ENCODE measurements around the gene TSPEAR.
"Not testable (repeated sequence)": the region's sequence is repeated elsewhere in the genome, so short reads cannot be mapped to it uniquely, and the experiment has no call there.

Gene TSPEAR

GRCh38 chr21:44649521-44650100, 61.8 kb downstream of the TSPEAR start:
- no peak for DNase-seq

GRCh38 chr21:44648557-44649311, 62.6 kb downstream of the TSPEAR start:
- DNase-seq = no peak

- peak; percentile 94 for DNase-seq
Measured at GRCh38 chr21:44647222-44647552, 64.2 kb downstream of the TSPEAR start.

- DNase-seq = peak; percentile 94
Measured at GRCh38 chr21:44646366-44647221, 64.8 kb downstream of the TSPEAR start, which contains the start of gene KRTAP10-11. Gene KRTAP10-11, plus strand, starts transcription at chr21:44646414. Its CDS starts 45 bp downstream, at chr21:44646459.

DNA sequence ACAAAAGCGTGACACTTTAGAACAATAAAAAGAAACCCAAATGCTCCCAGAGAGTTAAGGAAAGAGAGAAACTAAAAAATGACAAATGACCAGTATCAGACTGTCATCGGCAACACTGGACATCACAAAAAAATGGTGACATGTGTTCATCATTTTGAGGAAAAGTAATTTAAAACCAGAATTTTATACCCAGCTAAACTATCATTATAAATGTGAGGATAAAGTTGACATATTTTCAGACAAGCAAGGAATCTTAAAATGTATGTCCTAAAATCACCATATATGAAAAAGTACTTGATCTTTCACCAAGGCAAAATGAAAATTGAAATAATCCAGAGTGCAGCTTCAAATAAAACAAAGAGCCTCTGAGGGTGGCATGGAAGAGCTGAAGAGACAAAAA, 66.5 kb downstream of the TSPEAR start:
- DNase-seq = no peak

- peak; percentile 80 for DNase-seq
Measured at GRCh38 chr21:44643741-44644310, 67.5 kb downstream of the TSPEAR start.

DNA sequence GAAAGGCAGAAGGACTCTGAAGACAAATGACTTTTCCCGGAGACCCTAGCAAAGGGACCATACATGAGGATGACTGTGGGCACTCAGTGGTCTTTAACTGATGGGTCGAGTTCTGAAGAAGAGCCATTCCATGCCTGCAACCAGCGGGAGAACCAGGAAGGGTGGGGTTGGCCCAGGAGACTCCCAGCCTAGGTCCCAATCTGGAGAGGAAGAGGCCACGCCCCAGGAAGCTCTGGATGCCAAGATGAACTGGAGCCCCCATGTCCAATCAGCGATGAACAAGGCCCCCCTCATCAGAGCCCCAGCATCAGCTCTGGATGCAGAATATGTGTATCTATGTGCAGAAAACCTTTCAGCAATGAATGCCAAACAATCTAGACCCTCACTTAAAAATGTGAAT, 70.6 kb downstream of the TSPEAR start:
- DNase-seq = no peak

GRCh38 chr21:44639331-44639655, 72.1 kb downstream of the TSPEAR start:
- no peak for DNase-seq

GRCh38 chr21:44638506-44639330, 72.7 kb downstream of the TSPEAR start:
- not testable (repeated sequence) for DNase-seq

GRCh38 chr21:44637851-44638348, 73.5 kb downstream of the TSPEAR start:
- DNase-seq = not testable (repeated sequence)

GRCh38 chr21:44637018-44637850, 74.1 kb downstream of the TSPEAR start, which contains the start of gene KRTAP10-10:
Gene KRTAP10-10, plus strand, starts transcription at chr21:44637356. Its CDS starts 62 bp downstream, at chr21:44637418.
- DNase-seq = peak; percentile 98

- no peak for DNase-seq
Measured at GRCh38 chr21:44636209-44637017, 75.0 kb downstream of the TSPEAR start.

GRCh38 chr21:44632067-44632466, 79.3 kb downstream of the TSPEAR start:
- no peak for DNase-seq

DNA sequence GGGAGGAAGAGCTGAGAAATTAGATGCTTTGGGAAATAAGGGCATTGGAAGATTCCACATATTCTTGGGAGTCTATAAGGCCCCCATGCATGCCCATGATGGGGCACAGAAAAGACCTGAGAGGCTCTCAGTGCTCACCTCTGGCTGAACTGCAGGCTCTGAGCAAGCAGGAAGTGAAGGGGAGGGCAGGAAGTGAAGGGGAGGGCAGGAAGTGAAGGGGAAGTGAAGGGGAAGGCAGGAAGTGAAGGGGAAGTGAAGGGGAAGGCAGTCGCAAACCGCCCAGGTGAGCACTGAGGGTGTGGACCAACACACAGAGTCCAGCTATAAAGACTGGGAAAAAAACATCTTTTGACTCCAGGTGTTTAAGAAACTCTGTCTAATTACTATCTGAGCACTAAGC, 80.9 kb downstream of the TSPEAR start:
- peak; percentile 38 for DNase-seq

DNA sequence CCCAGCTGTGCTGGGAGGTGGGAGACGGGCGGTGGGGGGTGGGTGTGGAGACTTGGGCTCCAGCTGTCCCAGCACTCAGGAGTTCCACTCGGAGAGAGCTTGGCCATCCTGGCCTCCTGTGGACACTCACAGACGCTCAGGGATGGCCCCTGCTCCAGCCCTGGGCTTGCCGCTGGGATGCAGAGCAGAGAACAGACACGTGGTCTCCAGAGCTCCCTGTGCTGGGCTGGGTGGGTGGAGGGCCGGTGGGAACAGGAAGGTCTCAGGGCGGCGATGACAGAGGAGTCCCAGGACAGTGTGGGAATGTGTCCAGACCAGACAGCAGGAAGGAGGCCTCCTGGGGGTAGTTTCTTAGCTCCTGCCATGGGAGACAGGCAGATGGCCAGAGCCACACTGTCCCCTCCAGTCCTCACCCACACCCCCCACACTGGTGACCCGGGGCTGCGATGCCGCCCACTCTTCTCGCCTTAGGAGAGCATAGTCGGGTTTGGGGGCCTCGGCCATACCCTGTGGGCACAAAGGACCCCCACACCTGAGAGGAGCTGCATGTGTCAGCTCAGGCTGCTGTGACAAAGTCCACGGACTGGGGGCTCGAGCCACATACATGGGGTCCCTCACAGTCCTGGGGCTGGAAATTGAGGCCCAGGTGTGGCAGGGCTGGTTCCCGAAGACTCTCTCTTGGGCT, 82.5 kb downstream of the TSPEAR start:
- DNase-seq = no peak

DNA sequence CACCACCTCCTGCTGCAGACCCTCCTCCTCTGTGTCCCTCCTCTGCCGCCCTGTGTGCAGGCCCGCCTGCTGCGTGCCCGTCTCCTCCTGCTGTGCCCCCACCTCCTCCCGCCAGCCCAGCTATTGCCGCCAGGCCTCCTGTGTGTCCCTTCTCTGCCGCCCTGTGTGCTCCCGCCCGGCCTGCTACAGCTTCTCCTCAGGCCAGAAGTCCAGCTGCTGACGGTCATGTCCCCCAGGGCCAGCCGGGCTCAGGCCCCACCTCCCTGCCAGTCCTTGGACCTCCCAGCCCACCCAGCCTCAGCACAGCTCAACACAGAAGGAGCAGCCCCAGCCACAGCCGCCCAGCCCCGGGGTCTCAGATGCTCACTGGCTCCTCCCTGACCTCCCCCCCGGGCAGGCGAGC, 83.5 kb downstream of the TSPEAR start:
- DNase-seq = not testable (repeated sequence)

GRCh38 chr21:44627181-44627822, 84.1 kb downstream of the TSPEAR start:
- peak; percentile 91 for DNase-seq

GRCh38 chr21:44626673-44627143, 84.7 kb downstream of the TSPEAR start, which contains the start of gene KRTAP10-9:
Gene KRTAP10-9, plus strand, starts transcription at chr21:44627093. Its CDS starts 79 bp downstream, at chr21:44627172.
- DNase-seq = peak; percentile 74

DNA sequence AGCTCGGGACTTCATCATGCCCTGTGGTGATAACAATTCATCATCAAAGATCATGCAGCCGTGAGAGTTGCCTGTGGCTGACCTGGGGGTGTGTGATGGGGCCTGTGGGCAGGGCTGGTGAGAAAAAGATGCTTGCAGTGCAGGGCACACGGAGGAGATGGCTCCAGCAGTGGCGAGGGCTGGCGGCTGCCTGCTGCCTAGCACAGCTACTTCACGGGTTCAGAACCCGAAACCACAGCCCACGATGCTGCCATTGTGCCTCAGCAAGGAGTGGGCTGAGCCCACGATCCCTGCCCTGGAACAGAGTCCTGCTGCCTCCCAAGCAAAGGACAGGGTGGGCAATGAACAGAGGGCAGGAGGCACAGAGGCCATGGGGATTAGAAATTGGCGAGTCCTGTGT, 85.1 kb downstream of the TSPEAR start:
- DNase-seq = no peak
